ENCODE measurements around the gene TAF4B. TPM values are rescaled to one million over a fixed set of nuclear protein-coding genes. Genes with fewer than 3 reads are reported as not detected.

The TAF4B gene
- total and polyA plus RNA-seq, 10 donors = 6.4 to 23.8 (median 10.1) TPM

DNA sequence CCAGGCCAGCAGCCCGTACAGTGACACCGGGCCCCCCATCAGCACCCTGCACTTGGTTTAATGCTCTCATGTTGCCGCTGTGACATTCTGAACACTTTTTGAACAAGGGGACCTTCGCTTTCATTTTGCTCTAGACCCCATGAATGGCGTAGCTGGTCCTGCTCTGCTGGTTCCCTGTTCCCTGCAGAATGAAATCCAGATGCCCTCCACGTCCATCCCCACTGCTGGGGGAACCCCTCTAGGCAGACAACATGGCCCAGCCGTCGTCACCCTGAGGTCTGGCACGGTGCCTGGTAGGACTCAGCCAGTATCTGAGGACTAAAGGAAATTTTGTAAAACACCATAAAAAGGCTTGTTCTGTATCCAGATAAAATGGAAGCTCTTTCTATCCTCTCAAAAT lies 193.5 kb downstream of the TAF4B start:
- 77 to 86% (median 81%) methylated on average over 9 of the region's 9 CpGs for WGBS, 5 donors
- Histone ChIP-seq H3K27ac (no peak overlapping the region), H3K27me3 (replicated peaks in 1 of 7) (no peaks in the 10 kb centered on the region), H3K4me1 (no peaks in the 10 kb centered on the region), H3K4me3 (no peak overlapping the region), H3K9me3 (no peaks in the 10 kb centered on the region), H3K36me3 (no peaks in the 10 kb centered on the region)
- no peak for DNase-seq
- TF ChIP-seq POLR2AphosphoS5 (IDR thresholded peaks at IDR 0.05) (no peak), POLR2A (IDR thresholded peaks at IDR 0.05) (no peak)
- TF ChIP-seq, protein P1, sequence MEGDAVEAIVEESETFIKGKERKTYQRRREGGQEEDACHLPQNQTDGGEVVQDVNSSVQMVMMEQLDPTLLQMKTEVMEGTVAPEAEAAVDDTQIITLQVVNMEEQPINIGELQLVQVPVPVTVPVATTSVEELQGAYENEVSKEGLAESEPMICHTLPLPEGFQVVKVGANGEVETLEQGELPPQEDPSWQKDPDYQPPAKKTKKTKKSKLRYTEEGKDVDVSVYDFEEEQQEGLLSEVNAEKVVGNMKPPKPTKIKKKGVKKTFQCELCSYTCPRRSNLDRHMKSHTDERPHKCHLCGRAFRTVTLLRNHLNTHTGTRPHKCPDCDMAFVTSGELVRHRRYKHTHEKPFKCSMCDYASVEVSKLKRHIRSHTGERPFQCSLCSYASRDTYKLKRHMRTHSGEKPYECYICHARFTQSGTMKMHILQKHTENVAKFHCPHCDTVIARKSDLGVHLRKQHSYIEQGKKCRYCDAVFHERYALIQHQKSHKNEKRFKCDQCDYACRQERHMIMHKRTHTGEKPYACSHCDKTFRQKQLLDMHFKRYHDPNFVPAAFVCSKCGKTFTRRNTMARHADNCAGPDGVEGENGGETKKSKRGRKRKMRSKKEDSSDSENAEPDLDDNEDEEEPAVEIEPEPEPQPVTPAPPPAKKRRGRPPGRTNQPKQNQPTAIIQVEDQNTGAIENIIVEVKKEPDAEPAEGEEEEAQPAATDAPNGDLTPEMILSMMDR (IDR thresholded peaks at IDR 0.05 in 8 of 11, conservative IDR thresholded peaks at IDR 0.05 in 3 of 11) = no peak
- intact Hi-C loops (cut with DNase I; ENCODE audit: low total_unique reads) = no loop called here

DNA sequence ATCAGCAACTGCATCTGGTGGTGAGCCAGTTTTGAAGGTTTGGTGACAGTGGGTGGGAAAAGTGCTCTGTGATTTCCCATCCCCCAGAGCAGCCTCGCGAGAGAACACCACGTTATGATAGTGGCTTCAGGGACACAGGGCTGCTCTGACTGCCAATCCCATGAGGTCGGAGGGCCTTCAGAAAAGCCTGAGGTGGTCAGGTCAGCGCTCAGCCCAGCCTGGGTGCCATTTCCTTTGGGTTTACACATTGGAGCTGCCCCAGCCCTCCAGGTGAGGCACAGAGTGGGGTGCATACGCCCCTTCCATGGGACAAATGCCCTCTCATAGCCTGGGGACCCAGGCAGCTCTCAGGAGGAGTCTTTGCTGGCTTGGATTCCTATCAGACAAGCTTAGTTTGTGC lies 195.3 kb downstream of the TAF4B start:
- no peaks in the 10 kb centered on the region for H3K9me3 ChIP-seq
- TF ChIP-seq POLR2AphosphoS5 (IDR thresholded peaks at IDR 0.05) (no peak), POLR2A (IDR thresholded peaks at IDR 0.05) (no peak)
- TF ChIP-seq, protein P1 (IDR thresholded peaks at IDR 0.05 in 8 of 11, conservative IDR thresholded peaks at IDR 0.05 in 3 of 11) = no peak
- H3K27me3 ChIP-seq (replicated peaks in 1 of 7) = no peaks in the 10 kb centered on the region
- no peak for DNase-seq
- H3K4me3 ChIP-seq = no peak overlapping the region
- intact Hi-C loops (cut with DNase I; ENCODE audit: low total_unique reads) = no loop called here
- no peaks in the 10 kb centered on the region for H3K36me3 ChIP-seq
- H3K4me1 ChIP-seq = no peaks in the 10 kb centered on the region
- 77 to 90% (median 87%) methylated on average over 6 of the region's 6 CpGs for WGBS, 5 donors
- no peak overlapping the region for H3K27ac ChIP-seq

DNA sequence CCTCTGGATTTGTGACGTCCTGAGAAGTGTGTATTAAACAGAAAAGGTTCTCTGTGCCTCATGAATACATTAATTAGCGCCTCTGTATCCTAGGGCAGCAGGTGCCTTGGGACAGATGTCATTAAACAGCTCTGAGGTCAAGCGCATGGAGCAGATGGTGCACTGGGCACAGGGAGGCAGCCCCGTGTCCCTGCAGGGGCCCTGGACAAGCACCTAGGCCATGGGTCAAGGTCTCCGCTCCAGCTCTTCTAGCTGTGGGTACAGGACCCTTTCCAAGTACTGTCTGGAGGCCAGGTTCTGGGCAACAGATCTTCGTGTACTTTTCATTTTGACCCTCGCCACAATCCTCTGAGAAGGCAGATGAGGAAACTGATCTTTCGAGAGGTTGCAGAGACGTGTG lies 195.7 kb downstream of the TAF4B start:
- no peak for DNase-seq

DNA sequence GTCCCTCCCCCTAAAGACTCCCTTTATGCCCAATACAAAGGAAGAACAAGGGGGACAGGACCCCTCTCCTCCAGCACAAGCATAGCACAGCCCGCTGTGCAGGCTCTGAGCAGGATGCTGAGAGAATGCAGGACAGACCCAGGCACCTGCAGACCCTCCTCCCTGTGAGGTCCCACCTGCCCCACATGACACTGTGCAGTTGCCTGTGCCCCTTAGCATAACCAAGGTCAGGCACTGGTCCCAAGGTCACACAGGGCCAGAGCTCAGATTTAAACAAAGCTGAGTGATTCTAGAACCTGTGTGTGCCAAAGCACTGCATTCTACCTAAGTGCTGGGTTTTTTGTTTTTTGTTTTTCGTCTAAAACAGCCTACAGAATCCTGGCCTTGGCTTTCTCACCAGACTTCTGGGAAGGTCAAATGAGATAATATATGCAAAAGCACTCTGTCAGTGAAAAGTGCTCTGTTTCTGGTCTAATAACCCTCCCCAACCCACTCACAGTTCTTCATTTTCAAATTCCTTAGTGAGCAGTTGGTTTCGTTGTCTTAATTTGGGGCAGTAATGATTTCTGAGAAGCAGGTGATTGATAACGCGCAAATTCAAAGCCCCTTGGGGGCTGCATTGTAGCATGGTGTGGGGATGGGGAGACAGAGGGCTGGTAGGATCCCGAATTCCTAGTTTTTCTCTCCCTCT lies 196.4 kb downstream of the TAF4B start:
- intact Hi-C loops (cut with DNase I; ENCODE audit: low total_unique reads) = no loop called here
- H3K27ac ChIP-seq = no peak overlapping the region
- TF ChIP-seq, protein P1 (IDR thresholded peaks at IDR 0.05 in 8 of 11, conservative IDR thresholded peaks at IDR 0.05 in 3 of 11) = no peak
- TF ChIP-seq POLR2AphosphoS5 (IDR thresholded peaks at IDR 0.05) = no peak
- no peak for TF ChIP-seq POLR2A (IDR thresholded peaks at IDR 0.05)
- DNase-seq = no peak
- no peak overlapping the region for H3K4me3 ChIP-seq
- no peaks in the 10 kb centered on the region for H3K36me3 ChIP-seq
- H3K9me3 ChIP-seq = no peaks in the 10 kb centered on the region
- no peaks in the 10 kb centered on the region for H3K4me1 ChIP-seq
- 69 to 87% (median 79%) methylated on average over 5 to 6 of the region's 6 CpGs for WGBS, 5 donors
- H3K27me3 ChIP-seq (replicated peaks in 1 of 7) = no peaks in the 10 kb centered on the region

More for the DNA sequence above, 195.7 kb downstream of the TAF4B start:
- intact Hi-C loops (cut with DNase I; ENCODE audit: low total_unique reads) = no loop called here
- Histone ChIP-seq H3K4me1 (no peaks in the 10 kb centered on the region), H3K27me3 (replicated peaks in 1 of 7) (no peaks in the 10 kb centered on the region), H3K36me3 (no peaks in the 10 kb centered on the region), H3K4me3 (no peak overlapping the region), H3K27ac (no peak overlapping the region), H3K9me3 (no peaks in the 10 kb centered on the region)
- TF ChIP-seq POLR2A (IDR thresholded peaks at IDR 0.05) = no peak
- no peak for TF ChIP-seq POLR2AphosphoS5 (IDR thresholded peaks at IDR 0.05)
- TF ChIP-seq, protein P1 (IDR thresholded peaks at IDR 0.05 in 8 of 11, conservative IDR thresholded peaks at IDR 0.05 in 3 of 11) = no peak
- 77 to 84% (median 78%) methylated on average over 9 of the region's 9 CpGs for WGBS, 5 donors
